TTC549 (cell line): ENCODE data around the gene CLCN1.

Experiments
- FAIRE-seq: peaks from 2 replicates; lab custom pipeline; 2012; peaks lifted over from hg19 to GRCh38; lab: Jason Lieb, UNC

The CLCN1 gene

DNA sequence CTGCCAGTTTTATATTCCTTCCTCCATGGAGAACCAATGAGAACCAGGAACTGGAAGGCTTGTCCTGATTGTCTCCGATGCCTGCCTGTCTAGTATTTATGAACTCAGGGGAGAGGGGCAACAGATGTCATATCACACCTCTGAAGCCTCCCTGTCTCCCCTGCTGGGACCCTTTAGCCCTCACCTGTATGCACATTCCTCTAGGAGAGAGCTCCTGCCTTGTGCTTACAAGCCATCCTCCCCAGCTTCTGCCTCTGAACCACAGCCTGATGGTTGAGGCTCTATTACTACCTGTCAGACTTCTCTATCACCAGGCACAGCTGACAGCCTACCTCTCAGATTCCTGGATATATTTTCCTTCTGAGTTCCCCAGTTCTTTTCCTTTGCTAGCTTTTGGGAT is 52.5 kb downstream of the CLCN1 start:
- FAIRE-seq = no peak

DNA sequence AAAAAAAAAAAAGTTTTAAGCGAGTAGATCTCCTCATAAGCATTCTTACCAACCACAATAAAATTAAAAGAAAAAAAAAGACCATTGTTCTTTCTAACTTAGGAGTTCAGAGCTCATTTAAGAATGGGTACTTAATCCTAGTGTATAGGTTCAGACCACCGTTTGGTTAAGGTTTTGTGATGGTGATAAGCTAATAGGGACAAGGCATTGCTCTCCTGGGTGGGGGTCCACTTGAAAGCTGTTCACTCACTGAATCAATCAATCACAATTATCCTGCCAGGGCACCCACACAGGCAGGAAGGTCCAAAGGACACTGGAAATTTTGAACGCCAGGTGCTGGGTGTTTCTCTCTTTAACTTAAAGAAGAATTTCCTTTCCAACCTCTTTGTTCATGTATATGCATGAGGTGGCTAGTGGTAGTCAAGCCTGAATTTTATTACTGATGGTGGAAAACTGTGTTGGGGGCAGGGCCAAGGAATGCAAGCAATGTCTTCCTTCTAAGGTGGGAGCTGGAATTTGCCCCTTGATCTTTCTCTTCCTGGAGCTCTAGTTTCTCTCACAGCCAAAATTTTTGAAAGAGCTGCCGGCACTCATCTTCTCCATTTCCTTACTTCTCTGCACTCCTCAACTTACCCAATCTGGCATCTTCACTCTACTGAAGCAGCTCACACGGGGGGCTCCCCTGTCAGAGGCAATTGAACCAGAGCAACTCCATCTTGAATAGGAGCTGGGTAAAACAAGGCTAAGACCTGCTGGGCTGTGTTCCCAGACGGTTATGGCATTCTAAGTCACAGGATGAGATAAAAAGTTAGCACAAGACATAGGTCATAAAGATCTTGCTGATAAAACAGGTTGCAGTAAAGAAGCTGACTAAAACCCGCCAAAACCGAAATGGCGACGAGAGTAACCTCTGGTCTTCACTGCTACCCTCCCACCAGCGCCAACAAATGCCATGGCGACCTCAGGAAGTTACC is 54.1 kb downstream of the CLCN1 start:
- FAIRE-seq = no peak

DNA sequence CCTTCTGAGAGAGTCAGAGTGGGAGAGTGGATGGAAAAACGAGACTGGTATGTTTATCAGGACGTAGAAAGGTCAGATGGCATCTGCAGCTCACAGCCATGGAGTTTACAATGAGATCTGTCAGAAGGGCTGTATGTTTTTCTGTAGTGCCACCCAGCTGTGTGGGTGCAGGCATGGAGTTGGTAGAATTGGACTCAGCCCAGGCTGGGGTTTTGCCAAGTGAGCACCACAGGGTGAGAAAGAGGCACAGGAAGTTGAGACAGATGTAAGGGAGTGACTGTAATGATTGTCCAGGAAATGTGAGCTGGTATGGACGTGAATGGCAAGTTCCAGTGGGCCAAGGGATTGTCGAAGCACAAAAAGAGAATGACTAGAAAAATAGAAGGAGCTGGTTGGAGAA is 56.2 kb downstream of the CLCN1 start:
- FAIRE-seq = no peak

DNA sequence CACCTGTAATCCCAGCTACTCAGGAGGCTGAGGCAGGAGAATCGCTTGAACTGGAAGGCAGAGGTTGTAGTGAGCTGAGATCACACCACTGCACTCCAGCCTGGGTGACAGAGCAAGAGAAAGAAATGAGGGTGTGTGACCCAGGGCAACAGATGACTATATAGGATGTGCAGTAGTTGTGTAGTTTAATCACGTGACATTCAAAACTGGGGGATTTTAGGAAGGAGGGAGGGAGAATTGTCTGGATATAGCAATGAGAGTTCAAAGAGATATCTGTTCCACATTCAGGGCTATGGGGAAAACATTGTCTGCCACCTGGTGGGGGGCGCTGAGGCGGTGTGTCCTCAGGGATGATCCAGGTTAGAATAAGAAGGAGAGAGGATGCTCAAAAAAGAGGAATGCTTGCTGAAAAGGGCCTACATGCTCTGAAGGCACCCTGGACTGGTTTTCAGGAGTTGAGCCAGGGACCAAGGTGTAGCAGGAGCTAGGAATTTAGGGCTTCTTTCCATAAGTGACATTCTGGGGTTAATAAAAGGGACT is 57.4 kb downstream of the CLCN1 start:
- no peak for FAIRE-seq

DNA sequence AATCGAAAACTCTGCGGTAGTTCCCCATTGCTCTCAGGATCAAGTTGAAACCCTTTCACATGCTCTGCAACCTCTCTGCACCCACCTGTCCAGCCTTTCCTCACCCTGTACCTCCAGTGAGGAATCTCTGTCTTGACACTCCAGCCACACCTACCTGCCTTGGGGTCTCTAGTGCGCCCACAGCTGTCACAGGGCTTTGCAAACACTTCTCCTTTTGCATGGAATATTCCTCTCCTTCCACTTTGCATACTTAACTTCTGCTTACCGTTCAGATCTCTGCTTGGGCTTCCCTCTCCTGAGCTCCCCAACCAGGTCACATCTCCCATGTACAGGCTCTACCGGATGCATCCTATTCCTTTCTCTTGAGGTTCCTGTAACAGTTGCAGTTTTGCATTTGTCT is 58.6 kb downstream of the CLCN1 start:
- no peak for FAIRE-seq

DNA sequence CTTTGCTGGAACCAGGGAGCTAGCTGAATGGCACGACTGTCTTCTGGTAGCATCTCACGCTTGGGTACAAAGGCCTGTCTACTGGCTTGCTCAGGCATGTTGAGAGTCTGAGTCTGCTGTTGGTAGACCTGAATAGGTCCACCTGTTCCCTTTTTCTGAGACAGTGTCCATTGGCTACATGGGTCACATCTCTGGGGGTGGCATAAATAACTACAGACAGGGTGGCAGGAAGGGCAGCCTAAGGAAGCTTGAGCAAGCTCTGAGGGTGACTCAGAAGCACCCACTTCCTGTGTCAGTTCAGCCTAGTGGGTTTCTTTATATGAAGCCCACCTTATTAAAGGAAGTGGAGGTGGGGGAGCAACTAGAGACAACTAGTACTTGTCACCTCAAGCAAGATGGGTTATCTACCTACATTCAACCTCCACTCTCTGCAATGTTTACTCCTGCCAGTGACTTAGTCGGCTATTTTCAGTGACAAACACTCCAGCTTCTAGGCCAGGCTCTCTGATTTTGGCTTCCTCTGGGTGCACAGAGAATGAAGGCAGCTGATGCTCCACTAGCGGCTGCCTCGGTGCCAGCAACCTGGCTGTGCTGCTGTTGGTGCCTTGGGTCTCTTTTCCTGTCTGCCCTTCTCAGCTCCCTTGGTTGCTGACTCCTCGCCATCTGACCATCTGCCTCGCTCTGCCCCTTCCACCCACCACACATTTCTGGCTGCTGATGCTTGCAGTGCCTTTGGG is 59.6 kb downstream of the CLCN1 start:
- no peak for FAIRE-seq

DNA sequence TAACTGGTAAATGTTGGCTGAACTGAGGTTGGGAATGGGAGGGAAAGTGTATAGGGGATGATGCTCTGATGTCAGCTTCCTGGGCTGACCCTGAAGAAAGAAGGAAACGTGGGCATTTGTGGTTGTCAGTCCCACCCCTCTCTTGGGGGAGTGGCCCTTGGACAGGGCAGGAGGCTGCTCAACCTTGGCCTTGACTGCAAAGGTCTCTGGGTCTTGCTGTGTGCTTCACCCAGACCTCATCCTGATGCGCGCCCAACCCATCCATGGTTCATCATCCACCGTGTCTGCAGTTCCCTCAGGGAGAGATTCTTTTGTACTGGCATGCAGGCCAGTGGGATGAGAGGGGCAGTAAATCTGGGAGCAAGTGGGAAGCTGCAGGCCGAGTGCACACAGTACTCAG is 60.5 kb downstream of the CLCN1 start:
- FAIRE-seq = no peak

DNA sequence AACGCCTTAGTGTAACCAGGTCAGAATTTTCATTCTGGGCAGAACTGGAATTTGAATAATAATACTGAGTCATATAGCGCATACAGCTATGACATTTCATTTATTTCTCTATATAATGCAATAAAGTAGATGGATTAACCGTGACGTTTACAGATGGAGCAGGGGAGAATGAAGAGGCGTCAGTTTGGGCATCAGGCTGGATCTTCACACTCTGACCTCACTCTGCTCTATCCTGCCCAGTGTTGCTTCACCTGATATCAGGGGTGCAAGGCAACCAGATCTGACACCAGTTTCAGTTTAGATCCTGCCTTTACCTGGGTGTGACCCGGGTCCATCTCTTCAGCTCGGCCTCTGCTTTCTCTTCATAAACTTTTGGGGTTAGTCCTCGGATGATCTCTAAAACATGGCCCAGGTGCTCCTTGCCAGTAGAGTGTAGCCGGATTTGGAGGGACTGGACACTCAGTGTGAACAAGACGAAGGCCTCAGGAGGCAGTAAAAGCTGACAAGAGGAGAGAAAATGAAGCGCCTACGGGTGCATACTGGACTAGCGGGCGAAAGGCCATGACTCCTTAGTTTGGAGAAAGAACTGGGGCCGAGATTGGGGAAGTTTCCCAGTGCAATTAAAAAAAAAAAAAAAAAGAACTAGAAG is 63.8 kb downstream of the CLCN1 start:
- no peak for FAIRE-seq

DNA sequence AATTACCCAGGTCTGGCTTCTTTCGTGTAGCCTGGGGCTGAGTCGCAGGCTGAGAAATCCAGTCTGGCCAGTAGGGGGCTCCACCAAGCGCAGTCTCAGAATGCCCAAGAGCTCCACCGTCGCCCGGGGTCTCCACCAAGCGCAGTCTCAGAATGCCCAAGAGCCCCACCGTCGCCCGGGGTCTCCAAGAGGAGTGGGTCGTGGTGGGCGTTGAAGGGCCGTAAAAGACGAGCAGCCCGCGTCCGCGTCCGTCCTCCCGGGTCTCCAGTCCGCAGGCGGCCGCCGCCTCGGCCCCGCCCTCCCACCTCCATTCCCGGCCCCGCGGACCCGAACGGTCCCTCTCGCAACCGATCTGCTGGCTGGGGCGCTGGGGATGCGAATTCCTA is 64.3 kb downstream of the CLCN1 start:
- FAIRE-seq = no peak

DNA sequence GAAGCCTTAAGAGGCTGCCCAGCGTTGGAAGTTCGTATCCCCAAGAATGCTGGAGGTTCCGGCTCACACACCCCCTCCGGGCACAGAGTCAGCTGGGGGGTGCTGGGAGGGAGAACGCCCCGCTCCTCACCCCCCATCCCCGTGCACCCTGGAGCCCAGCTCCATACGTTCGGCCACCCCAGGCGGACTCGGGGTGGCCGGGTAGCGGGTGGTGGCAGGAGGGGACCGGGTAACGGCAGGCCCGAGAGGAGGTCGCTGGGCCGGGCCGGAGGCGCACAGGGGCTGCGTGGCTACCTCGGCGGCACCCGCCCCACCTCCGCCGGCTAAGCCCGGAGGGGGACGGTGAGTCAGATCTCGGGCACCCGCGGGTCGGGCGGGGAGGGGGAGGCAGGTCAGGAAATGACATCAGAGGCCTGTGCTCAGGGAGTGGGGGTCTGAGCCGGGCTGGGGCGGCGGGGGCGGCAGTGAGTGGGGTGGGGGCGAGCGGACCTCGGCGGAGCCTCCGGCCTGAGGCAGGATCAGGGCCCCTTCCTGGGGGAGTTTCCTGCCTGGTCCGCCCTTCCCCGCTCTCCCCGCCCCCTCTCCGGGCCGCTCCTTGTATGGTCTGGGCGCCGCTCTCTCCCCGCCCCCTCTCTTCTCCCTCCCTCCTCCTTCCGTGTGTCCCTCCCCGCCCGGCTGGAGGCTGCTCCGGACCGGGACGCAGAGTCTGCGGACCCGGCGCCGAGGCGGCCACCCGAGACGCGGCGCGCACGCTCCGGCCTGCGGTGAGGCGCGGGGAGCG is 64.9 kb downstream of the CLCN1 start, which contains the start of gene ZYX:
Gene ZYX, plus strand, starts transcription at position 700 of the 781 bp plus-strand sequence. CDS start 227 bp downstream, outside the sequence.
- FAIRE-seq = no peak

DNA sequence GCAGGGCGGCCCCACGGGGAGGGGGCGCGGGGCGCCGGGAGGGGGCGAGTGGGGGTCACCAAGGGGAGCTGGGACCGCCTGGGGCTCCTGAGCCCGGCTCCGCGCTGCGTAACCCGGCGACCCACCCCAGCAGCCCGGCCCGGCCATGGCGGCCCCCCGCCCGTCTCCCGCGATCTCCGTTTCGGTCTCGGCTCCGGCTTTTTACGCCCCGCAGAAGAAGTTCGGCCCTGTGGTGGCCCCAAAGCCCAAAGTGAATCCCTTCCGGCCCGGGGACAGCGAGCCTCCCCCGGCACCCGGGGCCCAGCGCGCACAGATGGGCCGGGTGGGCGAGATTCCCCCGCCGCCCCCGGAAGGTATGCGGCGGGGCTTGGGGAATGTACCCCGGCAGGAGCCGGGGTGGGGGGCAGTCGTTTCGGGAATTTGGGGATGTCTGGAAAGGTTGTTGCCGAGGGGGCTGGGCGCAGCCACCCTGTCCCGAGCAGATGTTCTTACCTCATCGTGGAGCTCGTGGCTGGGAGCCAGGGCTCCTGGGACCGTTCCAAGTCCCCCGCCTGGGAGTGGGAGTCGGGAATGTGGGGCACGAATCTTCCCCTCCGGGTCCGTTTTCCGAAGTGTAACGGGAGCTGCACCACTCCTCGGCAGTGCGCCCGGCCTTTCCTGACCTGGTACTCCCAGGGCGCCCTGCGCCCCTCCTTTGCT is 65.7 kb downstream of the CLCN1 start:
- FAIRE-seq = no peak

DNA sequence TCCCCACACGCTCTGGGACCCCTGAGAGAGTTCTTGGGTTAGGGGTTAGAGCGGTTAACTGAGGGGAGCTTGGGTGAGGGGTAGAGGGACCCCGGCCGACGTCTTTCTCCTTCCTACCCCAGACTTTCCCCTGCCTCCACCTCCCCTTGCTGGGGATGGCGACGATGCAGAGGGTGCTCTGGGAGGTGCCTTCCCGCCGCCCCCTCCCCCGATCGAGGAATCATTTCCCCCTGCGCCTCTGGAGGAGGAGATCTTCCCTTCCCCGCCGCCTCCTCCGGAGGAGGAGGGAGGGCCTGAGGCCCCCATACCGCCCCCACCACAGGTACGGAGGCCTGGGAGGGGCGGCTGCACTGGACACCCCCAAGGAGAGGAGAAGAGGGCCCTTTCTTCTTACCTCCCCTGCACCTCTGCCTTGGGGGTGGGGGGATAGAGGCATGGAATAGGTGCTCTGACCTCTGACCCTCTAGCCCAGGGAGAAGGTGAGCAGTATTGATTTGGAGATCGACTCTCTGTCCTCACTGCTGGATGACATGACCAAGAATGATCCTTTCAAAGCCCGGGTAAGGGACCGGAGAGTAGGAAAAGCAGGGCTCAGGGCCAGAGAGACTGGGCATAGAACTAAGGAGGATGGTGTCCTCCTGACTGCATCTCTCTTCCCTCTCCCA is 66.3 kb downstream of the CLCN1 start:
- FAIRE-seq = no peak

DNA sequence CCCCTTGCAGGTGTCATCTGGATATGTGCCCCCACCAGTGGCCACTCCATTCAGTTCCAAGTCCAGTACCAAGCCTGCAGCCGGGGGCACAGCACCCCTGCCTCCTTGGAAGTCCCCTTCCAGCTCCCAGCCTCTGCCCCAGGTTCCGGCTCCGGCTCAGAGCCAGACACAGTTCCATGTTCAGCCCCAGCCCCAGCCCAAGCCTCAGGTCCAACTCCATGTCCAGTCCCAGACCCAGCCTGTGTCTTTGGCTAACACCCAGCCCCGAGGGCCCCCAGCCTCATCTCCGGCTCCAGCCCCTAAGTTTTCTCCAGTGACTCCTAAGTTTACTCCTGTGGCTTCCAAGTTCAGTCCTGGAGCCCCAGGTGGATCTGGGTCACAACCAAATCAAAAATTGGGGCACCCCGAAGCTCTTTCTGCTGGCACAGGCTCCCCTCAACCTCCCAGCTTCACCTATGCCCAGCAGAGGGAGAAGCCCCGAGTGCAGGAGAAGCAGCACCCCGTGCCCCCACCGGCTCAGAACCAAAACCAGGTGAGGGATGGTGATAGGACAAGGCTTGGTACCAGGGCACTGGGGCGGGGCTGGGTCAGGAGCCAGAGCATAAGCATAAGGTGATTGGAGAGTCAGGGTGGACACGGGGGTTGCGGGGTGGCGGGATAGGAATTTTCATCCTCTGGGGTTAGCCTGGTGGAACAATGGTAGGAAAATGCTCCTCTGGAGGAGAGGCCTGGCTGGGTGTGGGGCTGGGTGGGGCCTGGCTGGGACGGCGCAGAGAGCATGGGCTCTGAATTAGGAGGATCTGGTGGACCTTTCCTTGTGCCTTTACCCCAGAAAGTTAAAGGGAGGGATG is 67.1 kb downstream of the CLCN1 start:
- FAIRE-seq = no peak

DNA sequence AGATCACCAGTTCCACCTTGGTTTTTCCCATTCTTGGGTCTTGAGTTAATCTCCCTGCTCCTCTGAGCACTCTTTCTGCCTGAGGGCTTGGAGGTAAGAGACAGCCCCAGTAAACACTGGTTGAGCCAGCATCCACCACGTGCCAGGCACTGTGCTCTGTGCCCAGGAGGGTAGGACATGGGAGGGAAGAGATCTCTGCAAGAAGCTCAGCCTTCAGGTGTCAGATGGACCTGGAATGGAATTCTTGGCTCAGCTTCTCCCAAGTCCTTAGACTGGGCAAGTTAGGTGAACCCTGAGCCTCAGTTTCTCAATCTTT is 67.7 kb downstream of the CLCN1 start:
- no peak for FAIRE-seq

DNA sequence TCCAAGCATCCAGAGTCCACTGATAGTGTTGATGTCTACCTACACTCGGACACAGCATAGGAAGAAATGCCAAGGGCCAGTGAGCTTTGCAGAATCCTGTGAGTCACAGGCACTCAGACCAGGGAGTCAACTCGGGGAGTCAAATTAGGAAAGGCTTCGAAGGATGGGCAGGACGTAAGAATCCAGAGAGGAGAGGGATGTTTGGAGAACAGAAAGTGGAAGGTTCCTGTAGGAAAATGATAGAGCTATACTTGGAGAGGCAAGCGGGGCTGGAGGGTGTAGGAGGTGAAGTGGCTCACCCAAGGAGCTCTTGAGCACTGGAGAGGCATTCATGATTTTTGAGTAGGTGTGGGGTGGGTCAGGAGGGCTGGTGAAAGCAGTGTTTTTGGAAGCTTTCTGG is 68.2 kb downstream of the CLCN1 start:
- no peak for FAIRE-seq

DNA sequence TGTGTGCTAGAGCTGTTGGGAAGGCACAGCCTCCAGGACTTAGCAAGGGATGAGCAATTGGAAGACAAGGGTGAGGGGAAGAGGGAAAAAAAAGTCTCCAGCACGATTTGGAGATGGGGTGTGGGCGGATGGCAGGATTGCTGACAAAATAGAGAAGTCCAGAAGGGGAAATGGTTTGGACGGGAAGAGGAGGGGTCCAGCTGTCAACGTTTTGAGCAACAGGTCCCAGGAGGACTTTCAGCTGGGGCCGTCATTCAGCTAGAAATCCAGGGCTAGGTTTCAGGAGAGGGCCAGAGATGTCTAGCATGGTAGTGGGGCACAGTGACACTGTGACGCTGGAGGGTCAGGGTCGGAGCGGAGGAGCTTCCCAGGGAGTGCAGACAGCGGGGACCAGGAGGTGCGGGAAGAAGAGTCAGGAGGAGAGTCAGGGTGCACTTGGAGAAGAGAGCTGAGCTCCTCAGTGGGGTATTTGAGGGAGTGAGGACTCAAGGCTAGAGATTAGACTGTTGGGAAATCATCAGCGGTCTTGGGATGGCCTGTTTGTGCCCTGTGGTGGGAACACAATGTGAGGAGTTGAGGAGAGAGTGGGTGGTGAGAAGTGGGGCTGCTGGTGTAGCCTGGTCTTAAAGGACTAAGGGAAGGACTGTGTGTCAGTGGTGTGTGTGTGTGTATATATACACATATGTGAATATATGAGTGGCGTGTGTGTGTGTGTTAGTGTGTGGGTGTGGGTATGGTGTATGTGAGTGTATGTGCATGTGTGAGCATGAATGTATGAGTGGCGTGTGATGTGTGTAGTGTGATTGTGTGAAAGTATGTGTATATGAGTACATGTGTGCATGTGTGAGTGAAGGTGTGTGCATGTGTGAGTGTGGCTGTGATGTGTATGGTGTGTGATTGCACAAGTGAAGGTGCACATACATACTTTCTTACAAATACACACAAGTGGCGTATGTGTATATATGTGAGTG is 69.0 kb downstream of the CLCN1 start:
- FAIRE-seq = no peak

DNA sequence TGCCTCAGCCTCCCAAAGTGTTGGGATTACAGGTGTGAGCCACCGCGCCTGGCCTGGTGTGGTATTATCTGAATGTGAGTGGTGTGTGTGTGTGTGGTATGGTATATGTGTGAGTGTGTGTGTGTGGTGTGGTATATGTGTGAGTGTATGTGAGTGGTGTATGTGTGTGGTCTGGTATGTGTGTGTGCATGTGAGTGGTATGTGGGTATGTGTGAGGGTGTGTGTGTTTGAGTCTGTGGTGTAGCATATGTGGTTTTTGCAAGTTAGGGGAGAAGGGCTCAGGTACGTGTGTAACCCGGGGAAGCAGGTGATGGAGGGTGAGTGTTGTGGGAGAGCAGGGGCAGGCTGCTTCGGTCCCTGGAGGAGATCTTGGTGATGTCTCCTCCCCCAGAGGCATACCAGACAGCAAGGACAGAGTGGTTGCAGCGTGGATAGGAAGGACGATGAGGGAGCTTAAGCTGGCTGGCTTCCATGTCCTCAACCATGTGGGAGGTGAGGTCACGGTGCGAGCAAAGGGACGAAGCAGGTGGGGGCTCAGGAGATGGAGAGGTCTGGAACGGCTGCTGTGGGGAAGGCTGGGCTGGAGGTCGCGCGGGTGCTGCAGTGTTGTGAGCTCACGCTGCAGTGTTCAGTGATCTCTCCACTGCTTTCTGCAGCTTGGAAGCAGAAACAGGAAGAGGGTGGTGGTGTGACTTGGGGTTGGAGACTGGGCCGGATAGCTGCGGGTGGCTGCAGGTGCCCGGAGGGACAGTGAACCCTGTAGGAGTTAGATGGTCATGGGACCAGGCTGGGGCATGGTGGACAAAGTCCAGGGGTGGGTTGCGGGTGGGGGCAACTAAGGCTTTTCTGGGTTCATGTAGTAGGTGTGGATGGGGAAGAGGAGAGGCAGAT is 70.2 kb downstream of the CLCN1 start:
- no peak for FAIRE-seq
